Measurements from ENCODE around the gene FOXL1.

DNA sequence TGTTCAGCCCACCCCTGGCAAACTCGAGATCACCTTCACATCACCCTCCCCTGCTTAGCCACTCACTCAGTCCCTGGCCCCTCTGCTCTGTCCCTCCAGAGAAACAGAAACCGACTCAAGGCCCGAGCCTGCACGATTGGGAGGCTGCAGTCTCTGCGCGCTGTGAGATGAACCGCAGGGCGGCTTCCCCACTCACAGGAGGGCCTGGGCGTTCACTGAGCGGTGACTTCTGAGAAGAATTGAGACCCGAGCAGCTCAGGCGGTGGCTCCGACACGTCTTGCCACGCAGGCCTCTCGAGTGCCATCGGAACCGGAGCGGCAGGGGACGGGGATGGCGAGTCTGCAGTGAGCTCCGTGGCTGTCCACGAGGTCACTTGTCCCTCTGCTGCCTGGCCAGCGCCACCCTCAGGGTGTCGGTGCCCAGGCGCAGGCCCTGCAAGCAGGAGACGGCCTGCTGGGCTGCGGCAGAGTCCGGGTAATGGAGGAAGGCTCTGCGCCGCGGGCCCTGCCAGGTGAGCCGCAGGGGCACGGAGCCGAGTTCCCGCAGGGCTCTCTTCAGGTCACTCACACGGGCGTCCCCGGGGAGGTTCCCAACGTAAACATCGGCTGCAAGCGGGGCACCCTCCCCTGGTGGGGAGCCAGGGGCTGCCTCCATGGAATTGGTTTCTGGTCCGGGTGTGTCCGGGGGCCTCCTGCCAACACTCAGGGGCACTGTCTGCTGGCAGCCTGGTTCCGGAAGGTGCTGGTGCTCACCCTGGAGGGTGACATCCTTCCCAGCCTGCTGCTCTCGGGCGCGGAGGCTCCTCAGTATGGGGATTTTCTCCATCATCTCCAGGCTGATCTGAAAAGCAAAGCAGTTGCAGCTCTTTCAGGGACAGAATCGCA, 46.5 kb upstream of the FOXL1 start:
- TF ChIP-seq POLR2AphosphoS5 (IDR thresholded peaks at IDR 0.05; ENCODE audit: insufficient read depth in 1 of 2, low read depth in 1 of 2) (no peak), POLR2A (IDR thresholded peaks at IDR 0.05) (no peak)
- TF ChIP-seq, protein P1, sequence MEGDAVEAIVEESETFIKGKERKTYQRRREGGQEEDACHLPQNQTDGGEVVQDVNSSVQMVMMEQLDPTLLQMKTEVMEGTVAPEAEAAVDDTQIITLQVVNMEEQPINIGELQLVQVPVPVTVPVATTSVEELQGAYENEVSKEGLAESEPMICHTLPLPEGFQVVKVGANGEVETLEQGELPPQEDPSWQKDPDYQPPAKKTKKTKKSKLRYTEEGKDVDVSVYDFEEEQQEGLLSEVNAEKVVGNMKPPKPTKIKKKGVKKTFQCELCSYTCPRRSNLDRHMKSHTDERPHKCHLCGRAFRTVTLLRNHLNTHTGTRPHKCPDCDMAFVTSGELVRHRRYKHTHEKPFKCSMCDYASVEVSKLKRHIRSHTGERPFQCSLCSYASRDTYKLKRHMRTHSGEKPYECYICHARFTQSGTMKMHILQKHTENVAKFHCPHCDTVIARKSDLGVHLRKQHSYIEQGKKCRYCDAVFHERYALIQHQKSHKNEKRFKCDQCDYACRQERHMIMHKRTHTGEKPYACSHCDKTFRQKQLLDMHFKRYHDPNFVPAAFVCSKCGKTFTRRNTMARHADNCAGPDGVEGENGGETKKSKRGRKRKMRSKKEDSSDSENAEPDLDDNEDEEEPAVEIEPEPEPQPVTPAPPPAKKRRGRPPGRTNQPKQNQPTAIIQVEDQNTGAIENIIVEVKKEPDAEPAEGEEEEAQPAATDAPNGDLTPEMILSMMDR (IDR thresholded peaks at IDR 0.05), result no peak
